ENCODE measurements around the gene CALM3.

Gene CALM3

GRCh38 chr19:46629546-46630025 lies 28.5 kb downstream of the CALM3 start:
- Histone ChIP-seq H3K36me3 (ENCODE audit: insufficient read depth, insufficient read length, low read length) (no peaks in the 10 kb centered on the region), H3K9ac (ENCODE audit: insufficient read length, low read depth) (no peak overlapping the region), H3K4me3 (ENCODE audit: insufficient read length, low read depth) (no peak overlapping the region), H3K9me3 (ENCODE audit: insufficient read depth, low read length) (no peaks in the 10 kb centered on the region), H3K27me3 (ENCODE audit: insufficient read depth, insufficient read length) (peaks cover 20% of the 10 kb centered on the region), H3K4me1 (ENCODE audit: insufficient read depth, insufficient read length) (peaks cover 11% of the 10 kb centered on the region)
- no peak for DNase-seq (ENCODE audit: low read depth, low spot score)
- TF ChIP-seq ZNF274 (IDR thresholded peaks at IDR 0.05; ENCODE audit: low read depth, low read length) (no peak), SUZ12 (IDR thresholded peaks at IDR 0.05; ENCODE audit: extremely low read depth, insufficient read depth, insufficient read length) (no peak), YY1 (IDR thresholded peaks at IDR 0.05; ENCODE audit: insufficient read depth, insufficient read length) (no peak)

DNA sequence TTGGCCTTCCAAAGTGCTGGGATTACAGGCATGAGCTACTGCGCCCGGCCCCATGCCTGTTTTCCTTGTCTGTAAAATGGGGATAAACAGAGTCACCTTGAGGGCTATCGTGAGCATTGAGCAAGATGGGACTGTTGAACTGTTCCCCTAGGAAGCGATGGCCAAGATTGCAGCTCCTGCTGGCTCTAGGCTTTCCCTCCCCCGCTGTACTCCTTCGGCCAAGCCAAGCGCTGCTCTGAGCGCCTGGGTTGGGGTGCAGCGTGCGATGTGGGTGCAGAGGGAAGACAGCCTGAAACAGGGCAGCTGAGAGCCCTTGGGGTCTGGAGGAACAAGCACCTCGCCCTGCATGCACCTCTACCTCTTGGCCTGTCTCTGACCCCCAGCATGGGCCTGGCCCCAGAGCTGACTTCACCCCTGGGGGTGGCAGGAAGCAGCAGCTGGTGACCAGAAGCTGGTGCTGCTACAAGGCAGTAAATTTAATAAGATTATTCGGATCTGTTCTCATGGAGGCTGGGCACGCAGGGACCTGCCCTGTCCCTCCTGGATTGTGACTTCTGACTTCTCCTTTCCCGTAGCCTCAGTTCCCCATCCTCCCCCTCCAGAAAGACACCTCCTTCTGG lies 29.6 kb downstream of the CALM3 start:
- no peaks in the 10 kb centered on the region for H3K9me3 ChIP-seq (ENCODE audit: insufficient read depth, low read length)
- TF ChIP-seq ZNF274 (IDR thresholded peaks at IDR 0.05; ENCODE audit: low read depth, low read length) = no peak
- TF ChIP-seq SUZ12 (IDR thresholded peaks at IDR 0.05; ENCODE audit: extremely low read depth, insufficient read depth, insufficient read length) = no peak
- TF ChIP-seq YY1 (IDR thresholded peaks at IDR 0.05; ENCODE audit: insufficient read depth, insufficient read length) = no peak
- H3K4me1 ChIP-seq (ENCODE audit: insufficient read depth, insufficient read length) = peaks cover 13% of the 10 kb centered on the region
- H3K27me3 ChIP-seq (ENCODE audit: insufficient read depth, insufficient read length) = peaks cover 28% of the 10 kb centered on the region
- H3K36me3 ChIP-seq (ENCODE audit: insufficient read depth, insufficient read length, low read length) = no peaks in the 10 kb centered on the region
- DNase-seq (ENCODE audit: low read depth, low spot score) = no peak
- no peak overlapping the region for H3K4me3 ChIP-seq (ENCODE audit: insufficient read length, low read depth)
- H3K9ac ChIP-seq (ENCODE audit: insufficient read length, low read depth) = no peak overlapping the region

GRCh38 chr19:46631481-46631880 lies 30.4 kb downstream of the CALM3 start:
- Histone ChIP-seq H3K36me3 (ENCODE audit: insufficient read depth, insufficient read length, low read length) (no peaks in the 10 kb centered on the region), H3K9ac (ENCODE audit: insufficient read length, low read depth) (no peak overlapping the region), H3K27me3 (ENCODE audit: insufficient read depth, insufficient read length) (peaks cover 36% of the 10 kb centered on the region), H3K4me3 (ENCODE audit: insufficient read length, low read depth) (no peak overlapping the region), H3K4me1 (ENCODE audit: insufficient read depth, insufficient read length) (peaks cover 16% of the 10 kb centered on the region), H3K9me3 (ENCODE audit: insufficient read depth, low read length) (no peaks in the 10 kb centered on the region)
- no peak for TF ChIP-seq SUZ12 (IDR thresholded peaks at IDR 0.05; ENCODE audit: extremely low read depth, insufficient read depth, insufficient read length)
- DNase-seq (ENCODE audit: low read depth, low spot score) = no peak

- Histone ChIP-seq H3K9ac (ENCODE audit: insufficient read length, low read depth) (no peak overlapping the region), H3K4me1 (ENCODE audit: insufficient read depth, insufficient read length) (peaks cover 12% of the 10 kb centered on the region), H3K9me3 (ENCODE audit: insufficient read depth, low read length) (no peaks in the 10 kb centered on the region), H3K4me3 (ENCODE audit: insufficient read length, low read depth) (no peak overlapping the region), H3K27me3 (ENCODE audit: insufficient read depth, insufficient read length) (peaks cover 52% of the 10 kb centered on the region), H3K36me3 (ENCODE audit: insufficient read depth, insufficient read length, low read length) (no peaks in the 10 kb centered on the region)
- no peak for TF ChIP-seq SUZ12 (IDR thresholded peaks at IDR 0.05; ENCODE audit: extremely low read depth, insufficient read depth, insufficient read length)
- TF ChIP-seq ZNF274 (IDR thresholded peaks at IDR 0.05; ENCODE audit: low read depth, low read length) = no peak
- TF ChIP-seq YY1 (IDR thresholded peaks at IDR 0.05; ENCODE audit: insufficient read depth, insufficient read length) = no peak
- no peak for DNase-seq (ENCODE audit: low read depth, low spot score)
Measured at GRCh38 chr19:46633130-46633529, 32.0 kb downstream of the CALM3 start.

- H3K4me3 ChIP-seq (ENCODE audit: insufficient read length, low read depth) = peak overlapping the region; percentile 28
- peaks cover 12% of the 10 kb centered on the region for H3K4me1 ChIP-seq (ENCODE audit: insufficient read depth, insufficient read length)
- H3K36me3 ChIP-seq (ENCODE audit: insufficient read depth, insufficient read length, low read length) = no peaks in the 10 kb centered on the region
- no peaks in the 10 kb centered on the region for H3K9me3 ChIP-seq (ENCODE audit: insufficient read depth, low read length)
- H3K27me3 ChIP-seq (ENCODE audit: insufficient read depth, insufficient read length) = peaks cover 56% of the 10 kb centered on the region
- peak; percentile 75 for DNase-seq (ENCODE audit: low read depth, low spot score)
- TF ChIP-seq ZNF274 (IDR thresholded peaks at IDR 0.05; ENCODE audit: low read depth, low read length) (no peak), SUZ12 (IDR thresholded peaks at IDR 0.05; ENCODE audit: extremely low read depth, insufficient read depth, insufficient read length) (no peak), YY1 (IDR thresholded peaks at IDR 0.05; ENCODE audit: insufficient read depth, insufficient read length) (no peak)
- no peak overlapping the region for H3K9ac ChIP-seq (ENCODE audit: insufficient read length, low read depth)
Measured at GRCh38 chr19:46634045-46634655, 33.0 kb downstream of the CALM3 start.

DNA sequence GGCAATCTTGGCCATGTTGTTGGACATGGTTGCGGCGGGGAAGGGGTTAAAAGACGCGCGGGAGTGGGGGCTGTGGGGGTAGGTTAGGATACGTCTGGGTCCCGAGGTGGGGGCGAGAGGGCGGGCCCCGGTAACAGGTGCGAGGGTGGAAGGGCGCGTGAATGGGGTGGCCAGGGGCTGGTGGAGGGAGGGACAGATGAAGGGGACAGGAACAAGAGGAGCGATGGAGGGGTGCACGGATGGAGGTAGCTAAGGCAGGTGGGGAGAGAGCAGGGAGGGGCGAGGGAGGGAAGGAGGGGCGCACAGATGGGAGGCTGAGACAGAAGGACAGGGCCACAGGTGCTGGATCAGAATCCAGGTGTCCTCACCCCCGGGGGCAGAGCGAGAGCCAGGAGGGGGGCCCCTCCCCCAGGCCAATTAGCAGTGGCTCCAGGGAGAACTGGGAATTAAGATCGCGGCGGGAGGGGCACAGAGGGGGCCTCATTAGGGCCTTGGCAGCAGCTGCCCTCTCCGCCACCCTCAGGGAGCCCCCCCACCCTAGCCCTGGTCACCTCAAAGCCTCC lies 33.6 kb downstream of the CALM3 start:
- no peak for TF ChIP-seq YY1 (IDR thresholded peaks at IDR 0.05; ENCODE audit: insufficient read depth, insufficient read length)
- no peak for TF ChIP-seq ZNF274 (IDR thresholded peaks at IDR 0.05; ENCODE audit: low read depth, low read length)
- no peak for TF ChIP-seq SUZ12 (IDR thresholded peaks at IDR 0.05; ENCODE audit: extremely low read depth, insufficient read depth, insufficient read length)
- H3K27me3 ChIP-seq (ENCODE audit: insufficient read depth, insufficient read length) = peaks cover 56% of the 10 kb centered on the region
- H3K4me3 ChIP-seq (ENCODE audit: insufficient read length, low read depth) = peak overlapping the region; percentile 28
- no peaks in the 10 kb centered on the region for H3K9me3 ChIP-seq (ENCODE audit: insufficient read depth, low read length)
- H3K4me1 ChIP-seq (ENCODE audit: insufficient read depth, insufficient read length) = peaks cover 12% of the 10 kb centered on the region
- DNase-seq (ENCODE audit: low read depth, low spot score) = no peak
- H3K9ac ChIP-seq (ENCODE audit: insufficient read length, low read depth) = no peak overlapping the region
- no peaks in the 10 kb centered on the region for H3K36me3 ChIP-seq (ENCODE audit: insufficient read depth, insufficient read length, low read length)
